K562 (cell line): ENCODE measurements around the gene MARK3. TPM values are rescaled to one million over a fixed set of nuclear protein-coding genes. Genes with fewer than 3 reads are reported as not detected.

Experiments used
- DPF2 ChIP-seq: fragments of 450-650 bp; IDR thresholded peaks from 2 replicates; pipeline ENCODE4 v1.6.1; 2016
- EHMT2 ChIP-seq: fragments of 450-650 bp; IDR thresholded peaks from 2 replicates; pipeline ENCODE4 v1.6.1; 2018; ENCODE audit warnings: antibody characterized with exemption
- GATAD2B ChIP-seq: fragments of 450-650 bp; IDR thresholded peaks from 2 replicates; pipeline ENCODE4 v1.6.1; 2017; ENCODE audit warnings: mild to moderate bottlenecking, borderline replicate concordance
- HDAC2 ChIP-seq: fragments of 450-650 bp; IDR thresholded peaks from 2 replicates; pipeline ENCODE4 v1.6.1; 2016; ENCODE audit warnings: mild to moderate bottlenecking
- KDM5B ChIP-seq: fragments of 200-600 bp; sonication (generic); IDR thresholded peaks from 2 replicates; pipeline ENCODE4 v1.6.1; 2012; ENCODE audit warnings: low read depth, mild to moderate bottlenecking, moderate library complexity, low read length, control low read depth, inconsistent platforms; ENCODE audit not compliant: insufficient replicate concordance
- L3MBTL2 ChIP-seq: fragments of 450-650 bp; IDR thresholded peaks from 2 replicates; pipeline ENCODE4 v1.6.1; 2016; ENCODE audit warnings: mild to moderate bottlenecking, moderate library complexity
- LCOR ChIP-seq: sonication (generic); formaldehyde crosslinking; IDR thresholded peaks from 2 replicates; pipeline ENCODE4 v1.8.0; 2022; ENCODE audit warnings: mild to moderate bottlenecking, missing genetic modification reagents
- MBD1 ChIP-seq: fragments of 250-450 bp; sonication (Bioruptor Pico); IDR thresholded peaks from 2 replicates; pipeline ENCODE4 v1.8.0; 2022; ENCODE audit warnings: inconsistent platforms
- NCOA1 ChIP-seq: fragments of 450-650 bp; IDR thresholded peaks from 2 replicates; pipeline ENCODE4 v1.6.1; 2016; ENCODE audit warnings: low read depth
- PHB ChIP-seq: fragments of 250-450 bp; sonication (Bioruptor Pico); IDR thresholded peaks from 2 replicates; pipeline ENCODE4 v1.5.0; 2021
- PML ChIP-seq: IDR thresholded peaks from 2 replicates; pipeline ENCODE4 v1.6.1; 2012; ENCODE audit warnings: low read length, inconsistent platforms
- PPARD ChIP-seq: fragments of 250-450 bp; sonication (Bioruptor Pico); IDR thresholded peaks from 2 replicates; pipeline ENCODE4 v1.8.0; 2022; ENCODE audit warnings: inconsistent platforms, mild to moderate bottlenecking, moderate library complexity
- SRSF3 ChIP-seq: fragments of 200-400 bp; formaldehyde crosslinking; IDR thresholded peaks from 2 replicates; pipeline ENCODE4 v1.6.1; 2016; ENCODE audit warnings: mild to moderate bottlenecking, low read length, moderate library complexity; ENCODE audit not compliant: insufficient read depth
- U2AF1 ChIP-seq: fragments of 200-400 bp; formaldehyde crosslinking; optimal IDR thresholded peaks from 2 replicates; pipeline ENCODE3; 2017; ENCODE audit warnings: mild to moderate bottlenecking, low read depth, low read length, moderate library complexity
- YBX1 ChIP-seq: fragments of 450-650 bp; IDR thresholded peaks from 2 replicates; pipeline ENCODE4 v1.7.1; 2016; ENCODE audit warnings: mild to moderate bottlenecking
- ZNF212 ChIP-seq: fragments of 450-650 bp; formaldehyde crosslinking; IDR thresholded peaks from 2 replicates; pipeline ENCODE4 v1.4.0; 2020; ENCODE audit warnings: mild to moderate bottlenecking
- ZNF324 ChIP-seq: fragments of 250-450 bp; sonication (Bioruptor Pico); IDR thresholded peaks from 2 replicates; pipeline ENCODE4 v1.4.0; 2020; ENCODE audit warnings: mild to moderate bottlenecking
- ZNF445 ChIP-seq: fragments of 250-450 bp; sonication (Bioruptor Pico); IDR thresholded peaks from 2 replicates; pipeline ENCODE4 v1.4.0; 2020; ENCODE audit warnings: low read depth, mild to moderate bottlenecking, moderate library complexity
- ZSCAN32 ChIP-seq: fragments of 450-650 bp; formaldehyde crosslinking; IDR thresholded peaks from 2 replicates; pipeline ENCODE4 v1.4.0; 2020; ENCODE audit warnings: mild to moderate bottlenecking, moderate library complexity
- polyA plus RNA-seq, 8 experiments: library from polyadenylated mRNA; depleted of rRNA in 4 of 8; stranded (reverse) in 5 of 8; unstranded in 3 of 8; fragments of >200 nt; fragmentation: Nextera tagmentation in 2 of 8; fragmentation: Illumina TruSeq in 1 of 8; extraction: Ambion mirVana in 2 of 8; extraction: Trizol in 1 of 8; gene quantifications; 2 replicates each; pipeline versions ENCODE4 v1.2.1 to v1.2.3, GENCODE V29; 2011 to 2014; ENCODE audit warnings: inconsistent platforms in 1 of 8, missing spikeins in 1 of 8
- total RNA-seq, 7 experiments: library from RNA; depleted of rRNA in 6 of 7; stranded (reverse); fragments of >200 nt in 6 of 7; fragmentation: Illumina TruSeq in 2 of 7; extraction: Trizol in 2 of 7; gene quantifications; 2 replicates each; pipeline versions ENCODE4 v1.2.1 to v1.2.3, GENCODE V29; 2011 to 2021; ENCODE audit warnings: low replicate concordance in 1 of 7
- TF ChIP-seq, protein P1 (sequence below): fragments of 450-650 bp; IDR thresholded peaks from 2 replicates; pipeline ENCODE4 v1.7.1; 2018; ENCODE audit warnings: mild to moderate bottlenecking, low read depth; ENCODE audit not compliant: partially characterized antibody
- TF ChIP-seq, protein P2 (sequence below): sonication (generic); formaldehyde crosslinking; IDR thresholded peaks from 2 replicates; pipeline ENCODE4 v1.8.0; 2022; ENCODE audit warnings: mild to moderate bottlenecking, missing genetic modification reagents
- TF ChIP-seq, protein P3 (sequence below): fragments of 250-450 bp; sonication (Bioruptor Pico); IDR thresholded peaks from 2 replicates; pipeline ENCODE4 v1.5.0; 2021; ENCODE audit warnings: mild to moderate bottlenecking, moderate library complexity

The MARK3 gene
- total and polyA plus RNA-seq, 9 of the 15 experiments (the other 6 are each of a cell fraction or from before 2014, with no cell fraction given) = 10.1 to 68.7 (median 56.3) TPM

GRCh38 chr14:103385152-103385928, at the start of gene MARK3 (continued):
- TF ChIP-seq, protein P1, sequence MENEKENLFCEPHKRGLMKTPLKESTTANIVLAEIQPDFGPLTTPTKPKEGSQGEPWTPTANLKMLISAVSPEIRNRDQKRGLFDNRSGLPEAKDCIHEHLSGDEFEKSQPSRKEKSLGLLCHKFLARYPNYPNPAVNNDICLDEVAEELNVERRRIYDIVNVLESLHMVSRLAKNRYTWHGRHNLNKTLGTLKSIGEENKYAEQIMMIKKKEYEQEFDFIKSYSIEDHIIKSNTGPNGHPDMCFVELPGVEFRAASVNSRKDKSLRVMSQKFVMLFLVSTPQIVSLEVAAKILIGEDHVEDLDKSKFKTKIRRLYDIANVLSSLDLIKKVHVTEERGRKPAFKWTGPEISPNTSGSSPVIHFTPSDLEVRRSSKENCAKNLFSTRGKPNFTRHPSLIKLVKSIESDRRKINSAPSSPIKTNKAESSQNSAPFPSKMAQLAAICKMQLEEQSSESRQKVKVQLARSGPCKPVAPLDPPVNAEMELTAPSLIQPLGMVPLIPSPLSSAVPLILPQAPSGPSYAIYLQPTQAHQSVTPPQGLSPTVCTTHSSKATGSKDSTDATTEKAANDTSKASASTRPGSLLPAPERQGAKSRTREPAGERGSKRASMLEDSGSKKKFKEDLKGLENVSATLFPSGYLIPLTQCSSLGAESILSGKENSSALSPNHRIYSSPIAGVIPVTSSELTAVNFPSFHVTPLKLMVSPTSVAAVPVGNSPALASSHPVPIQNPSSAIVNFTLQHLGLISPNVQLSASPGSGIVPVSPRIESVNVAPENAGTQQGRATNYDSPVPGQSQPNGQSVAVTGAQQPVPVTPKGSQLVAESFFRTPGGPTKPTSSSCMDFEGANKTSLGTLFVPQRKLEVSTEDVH = no peak
- TF ChIP-seq ZNF445 (CRISPR knock-in tag) (no peak), L3MBTL2 (0 out of 2 replicates have a peak, but pooled peaks have one; percentile 41), PHB (CRISPR knock-in tag) (no peak), MBD1 (CRISPR knock-in tag) (no peak), ZSCAN32 (CRISPR knock-in tag) (no peak), KDM5B (peak; percentile 57), EHMT2 (no peak), GATAD2B (no peak), HDAC2 (no peak), ZNF212 (CRISPR knock-in tag) (no peak), U2AF1 (no peak), YBX1 (no peak), ZNF324 (CRISPR knock-in tag) (no peak), LCOR (CRISPR knock-in tag) (no peak), SRSF3 (no peak), PML (no peak), NCOA1 (0 out of 2 replicates have a peak, but pooled peaks have one; percentile 55), DPF2 (no peak), PPARD (CRISPR knock-in tag) (no peak)
- TF ChIP-seq, protein P2, sequence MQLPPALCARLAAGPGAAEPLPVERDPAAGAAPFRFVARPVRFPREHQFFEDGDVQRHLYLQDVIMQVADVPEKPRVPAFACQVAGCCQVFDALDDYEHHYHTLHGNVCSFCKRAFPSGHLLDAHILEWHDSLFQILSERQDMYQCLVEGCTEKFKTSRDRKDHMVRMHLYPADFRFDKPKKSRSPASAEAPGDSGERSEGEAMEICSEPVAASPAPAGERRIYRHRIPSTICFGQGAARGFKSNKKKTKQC (CRISPR knock-in tag) = no peak
- TF ChIP-seq, protein P3, sequence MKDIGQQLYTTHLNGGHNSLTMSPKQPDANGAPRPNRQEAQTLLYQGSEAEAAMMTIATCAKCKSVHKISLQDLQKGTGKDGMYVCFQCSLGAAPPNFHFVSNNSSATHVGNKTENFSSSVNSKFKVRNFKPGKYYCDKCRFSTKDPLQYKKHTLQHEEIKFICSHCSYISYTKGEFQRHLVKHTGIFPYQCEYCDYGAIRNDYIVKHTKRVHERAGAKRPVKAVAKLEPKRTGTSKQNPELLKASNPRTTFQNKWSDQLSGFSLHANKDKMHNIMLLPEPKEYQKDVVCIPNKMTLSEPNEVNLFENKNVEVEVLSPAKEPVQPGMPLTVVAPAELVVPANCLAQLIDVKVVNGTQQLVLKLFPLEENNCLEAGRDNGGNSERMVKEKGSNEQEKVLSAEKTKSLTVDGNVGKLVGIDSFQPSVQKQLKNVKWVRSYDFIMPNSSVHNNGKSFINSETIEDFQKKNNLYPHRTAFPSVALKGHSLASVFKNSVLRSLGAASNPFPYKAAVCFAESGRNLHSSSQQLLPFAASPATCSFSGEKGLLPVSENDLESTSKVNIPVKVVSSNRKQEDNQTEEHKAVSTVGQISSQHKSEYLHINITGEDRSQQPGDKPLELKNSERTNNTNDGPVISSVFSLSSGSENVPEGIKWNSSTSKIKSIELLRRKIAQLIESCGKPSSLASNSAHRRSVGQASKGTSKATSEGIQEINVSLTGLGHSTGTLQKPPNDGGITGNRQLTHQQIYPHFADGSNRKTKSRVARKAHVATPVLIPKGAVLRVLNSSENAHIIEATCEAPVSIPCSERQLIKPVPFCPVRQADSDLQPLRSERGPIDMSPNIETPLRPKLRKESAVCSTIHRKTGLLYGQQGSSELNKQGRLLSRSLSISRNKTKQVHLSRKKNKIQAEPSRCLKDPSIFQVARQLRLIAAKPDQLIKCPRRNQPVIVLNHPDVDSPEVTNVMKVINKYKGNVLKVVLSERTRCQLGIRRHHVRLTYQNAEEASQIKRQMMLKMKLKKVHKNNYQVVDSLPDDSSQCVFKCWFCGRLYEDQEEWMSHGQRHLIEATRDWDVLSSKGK (CRISPR knock-in tag) = no peak
